Prostate gland (tissue), 2 donors: ENCODE results near the gene MPPED2. TPM values are rescaled to one million over a fixed set of nuclear protein-coding genes. Genes with fewer than 3 reads are reported as not detected.

Experiments
- DNase-seq: peaks from one replicate; pipeline ENCODE4 v3.0.0-alpha.2; 2019; ENCODE audit warnings: low spot score
- H3K27ac ChIP-seq, 2 donors: fragments of 200-600 bp; sonication (generic); 2 replicates each; pipeline ENCODE4 v1.5.1; 2017 to 2019
- H3K27me3 ChIP-seq: fragments of 200-600 bp; sonication (generic); replicated peaks from 2 replicates; pipeline ENCODE4 v1.5.1; 2019; ENCODE audit not compliant: insufficient read depth
- H3K36me3 ChIP-seq, 2 donors: fragments of 200-600 bp; sonication (generic); 1 replicate in 1 of 2; 2 replicates in 1 of 2; pipeline versions ENCODE4 v1.5.1 to v1.8.1; 2017 to 2019
- H3K4me1 ChIP-seq: fragments of 200-600 bp; sonication (generic); replicated peaks from 2 replicates; pipeline ENCODE4 v1.5.1; 2019
- H3K4me3 ChIP-seq, 2 donors: fragments of 200-600 bp; sonication (generic); 2 replicates each; pipeline ENCODE4 v1.5.1; 2017 to 2019
- H3K9me3 ChIP-seq: fragments of 200-600 bp; sonication (generic); 2 replicates; pipeline ENCODE4 v1.5.1; 2017
- POLR2A ChIP-seq: fragments of 450-650 bp; IDR thresholded peaks from one replicate; pipeline ENCODE4 v1.6.1; 2016; ENCODE audit warnings: antibody characterized with exemption, mild to moderate bottlenecking
- POLR2AphosphoS5 ChIP-seq: sonication (generic); formaldehyde crosslinking; IDR thresholded peaks from one replicate; pipeline ENCODE4 v1.6.1; 2017; ENCODE audit warnings: antibody characterized with exemption
- WGBS: methylation state at CpG from one replicate; pipeline ENCODE4 v1.1.5; 2018; 5-methylcytosine and 5-hydroxymethylcytosine counted together
- intact Hi-C: fragments of 100-400 bp; cut with DNase I; formaldehyde crosslinking; loops from one replicate; pipeline ENCODE4 v1.14.2; 2022
- total RNA-seq, 2 donors: library from RNA; depleted of rRNA; stranded (reverse); fragments of >200 nt; gene quantifications; one replicate each; pipeline ENCODE4 v1.1.0, GENCODE V29; 2016
- TF ChIP-seq, protein P1 (sequence below), 4 experiments: fragments of 200-600 bp in 2 of 4; fragments of 450-650 bp in 2 of 4; sonication (generic) in 2 of 4; IDR thresholded peaks; 1 replicate in 3 of 4; 2 replicates in 1 of 4; pipeline ENCODE4 v1.5.1; 2016 to 2019; ENCODE audit warnings: antibody characterized with exemption in 4 of 4, mild to moderate bottlenecking in 2 of 4, moderate library complexity in 2 of 4

Gene MPPED2
- total RNA-seq, 2 donors from 2014 or later = 28.4 to 34.9 TPM

DNA sequence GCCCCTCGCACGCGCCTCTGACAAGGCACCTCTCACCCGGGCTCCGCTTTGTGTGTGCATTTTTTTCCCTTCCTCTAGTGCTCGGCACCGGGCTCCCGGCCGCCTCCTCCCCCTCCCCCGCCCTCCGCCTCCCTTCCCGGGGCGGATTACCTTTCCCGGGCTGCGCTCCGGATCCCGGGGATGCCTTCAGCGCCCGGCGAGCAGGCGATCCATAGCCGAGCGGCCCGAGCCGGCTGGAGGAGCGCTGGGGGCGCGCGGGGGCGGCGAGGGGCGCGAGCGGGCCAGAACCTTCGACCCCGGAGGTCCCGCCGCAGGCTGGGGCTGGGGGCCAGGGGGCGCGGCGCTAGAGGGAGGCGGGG is 282 bp downstream of the MPPED2 start:
- H3K27ac ChIP-seq = peak overlapping the region; percentile 94 to 96
- H3K4me1 ChIP-seq = no peaks in the 10 kb centered on the region
- H3K36me3 ChIP-seq = no peaks in the 10 kb centered on the region
- under 1% methylated on average over 29 of the region's 42 CpGs for WGBS
- no peaks in the 10 kb centered on the region for H3K9me3 ChIP-seq
- TF ChIP-seq POLR2A (peak; percentile 14), POLR2AphosphoS5 (peak; percentile 3)
- TF ChIP-seq, protein P1, sequence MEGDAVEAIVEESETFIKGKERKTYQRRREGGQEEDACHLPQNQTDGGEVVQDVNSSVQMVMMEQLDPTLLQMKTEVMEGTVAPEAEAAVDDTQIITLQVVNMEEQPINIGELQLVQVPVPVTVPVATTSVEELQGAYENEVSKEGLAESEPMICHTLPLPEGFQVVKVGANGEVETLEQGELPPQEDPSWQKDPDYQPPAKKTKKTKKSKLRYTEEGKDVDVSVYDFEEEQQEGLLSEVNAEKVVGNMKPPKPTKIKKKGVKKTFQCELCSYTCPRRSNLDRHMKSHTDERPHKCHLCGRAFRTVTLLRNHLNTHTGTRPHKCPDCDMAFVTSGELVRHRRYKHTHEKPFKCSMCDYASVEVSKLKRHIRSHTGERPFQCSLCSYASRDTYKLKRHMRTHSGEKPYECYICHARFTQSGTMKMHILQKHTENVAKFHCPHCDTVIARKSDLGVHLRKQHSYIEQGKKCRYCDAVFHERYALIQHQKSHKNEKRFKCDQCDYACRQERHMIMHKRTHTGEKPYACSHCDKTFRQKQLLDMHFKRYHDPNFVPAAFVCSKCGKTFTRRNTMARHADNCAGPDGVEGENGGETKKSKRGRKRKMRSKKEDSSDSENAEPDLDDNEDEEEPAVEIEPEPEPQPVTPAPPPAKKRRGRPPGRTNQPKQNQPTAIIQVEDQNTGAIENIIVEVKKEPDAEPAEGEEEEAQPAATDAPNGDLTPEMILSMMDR (IDR thresholded peaks at IDR 0.05) = no peak
- DNase-seq = peak; percentile 40
- H3K27me3 ChIP-seq = no peaks in the 10 kb centered on the region
- intact Hi-C loops = loop anchor here (10.0 kb wide), 2 partner anchors 101 to 231 kb away; no protein-coding TSS in a partner anchor
- peak overlapping the region; percentile 84 to 88 for H3K4me3 ChIP-seq

DNA sequence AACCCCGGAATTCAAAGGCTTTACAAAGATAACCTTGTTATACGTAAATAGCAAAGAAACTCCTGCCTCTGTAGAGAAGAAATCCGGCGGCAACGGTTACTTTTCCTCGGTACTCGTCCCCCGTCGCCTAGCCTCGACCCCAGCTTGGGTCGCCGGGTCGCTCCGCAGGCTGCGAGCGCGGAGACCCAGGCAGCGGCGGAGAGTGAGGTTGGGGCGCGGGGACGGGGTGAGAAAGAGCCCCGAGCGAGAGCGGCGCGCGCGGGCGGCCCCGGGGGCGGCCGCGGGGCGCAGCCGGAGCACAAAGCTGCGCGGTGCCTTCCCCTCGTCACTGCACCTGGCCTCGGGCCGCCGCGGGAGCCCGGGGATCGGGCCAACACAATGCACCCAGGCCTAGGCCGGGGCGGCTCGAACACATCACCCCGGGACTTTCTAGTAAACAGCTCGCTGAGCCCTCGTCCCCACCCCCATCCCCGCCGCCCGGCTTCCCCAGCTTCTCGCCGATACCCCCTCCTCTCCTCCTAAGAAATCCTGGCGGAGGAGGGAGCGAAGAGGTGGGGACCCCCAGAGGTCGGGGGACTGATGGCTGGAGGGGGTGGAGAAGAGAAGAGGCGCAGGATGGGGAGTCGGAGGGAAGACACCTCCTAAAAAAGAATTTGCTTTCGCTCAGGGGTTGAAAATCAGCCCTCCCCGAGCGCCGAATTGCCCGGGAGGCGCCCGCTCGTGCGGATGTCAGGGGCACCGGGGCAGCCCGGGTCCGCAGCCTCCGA is 845 bp downstream of the MPPED2 start:
- Histone ChIP-seq H3K4me1 (no peaks in the 10 kb centered on the region), H3K27me3 (no peaks in the 10 kb centered on the region), H3K36me3 (no peaks in the 10 kb centered on the region), H3K9me3 (no peaks in the 10 kb centered on the region), H3K27ac (peak overlapping the region; percentile 94 to 96), H3K4me3 (peak overlapping the region; percentile 84 to 88)
- under 1% methylated on average over 74 of the region's 74 CpGs for WGBS
- intact Hi-C loops = loop anchor here (10.0 kb wide), 2 partner anchors 101 to 231 kb away; no protein-coding TSS in a partner anchor
- DNase-seq = peak; percentile 51
- TF ChIP-seq POLR2A (no peak), POLR2AphosphoS5 (no peak)
- TF ChIP-seq, protein P1 (IDR thresholded peaks at IDR 0.05) = no peak

DNA sequence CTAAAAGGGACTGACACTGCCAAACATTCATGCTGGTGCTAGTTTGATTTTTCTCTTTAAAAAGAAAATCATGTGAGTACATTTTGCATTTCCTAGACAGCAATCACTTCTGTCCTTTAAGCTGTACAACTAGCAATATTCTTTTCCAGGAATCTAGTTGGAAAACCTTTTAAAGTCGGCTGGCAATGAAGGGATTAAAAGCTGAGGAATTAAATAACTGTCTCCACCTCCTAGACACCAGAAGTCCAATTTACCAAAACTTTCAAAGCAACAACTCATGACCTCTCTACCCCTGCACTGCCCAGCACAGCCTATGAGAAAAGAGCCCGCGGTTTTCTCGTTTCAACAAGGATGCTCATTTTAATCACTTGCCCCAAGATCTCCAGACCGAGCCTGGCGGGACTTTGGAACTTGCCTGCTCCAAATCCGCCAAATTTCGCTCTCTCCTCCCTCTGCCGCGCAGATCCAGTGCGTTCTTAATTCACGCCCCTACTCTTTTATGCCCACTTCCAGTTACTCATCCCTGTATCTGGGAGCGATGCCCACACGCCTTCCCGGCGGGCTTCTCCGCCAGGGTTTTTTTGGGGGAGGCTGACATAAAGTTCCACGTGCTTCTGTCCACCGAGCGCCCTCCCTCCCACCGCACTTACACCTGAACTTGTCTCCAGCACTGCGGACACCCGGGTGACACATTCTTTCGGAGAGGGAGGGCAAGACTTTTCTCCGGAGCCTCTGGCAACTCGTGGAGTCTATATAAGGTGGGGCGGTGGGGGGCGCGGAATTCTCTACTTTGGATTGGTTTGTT is 2.5 kb downstream of the MPPED2 start:
- H3K27me3 ChIP-seq = no peaks in the 10 kb centered on the region
- H3K36me3 ChIP-seq = no peaks in the 10 kb centered on the region
- intact Hi-C loops = loop anchor here (10.0 kb wide), 2 partner anchors 99 to 229 kb away; no protein-coding TSS in a partner anchor
- TF ChIP-seq POLR2A (no peak), POLR2AphosphoS5 (peak; percentile 6)
- H3K9me3 ChIP-seq = no peaks in the 10 kb centered on the region
- H3K4me1 ChIP-seq = no peaks in the 10 kb centered on the region
- H3K27ac ChIP-seq = peak overlapping the region; percentile 94 to 96
- peak overlapping the region; percentile 84 to 88 for H3K4me3 ChIP-seq
- 11% methylated on average over 29 of the region's 29 CpGs for WGBS
- peak; percentile 52 for DNase-seq

DNA sequence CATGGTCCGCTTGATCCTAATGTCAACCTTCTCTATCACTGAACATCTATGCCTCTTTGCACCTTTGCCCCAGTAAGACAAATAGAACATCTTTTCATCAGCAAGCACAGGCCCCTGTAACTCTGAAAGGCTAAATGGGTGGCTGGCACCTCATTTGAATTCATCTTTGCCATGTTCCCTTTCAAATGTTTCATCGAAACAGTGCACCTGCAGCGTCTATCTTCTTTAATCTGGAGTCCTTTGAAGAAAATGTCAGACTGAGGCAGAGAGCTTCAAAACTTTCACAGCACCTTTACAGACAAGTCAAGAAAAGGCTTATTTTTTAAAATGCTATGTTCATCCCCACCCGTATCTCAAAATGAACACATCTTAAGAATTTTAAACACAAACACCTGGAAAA is 3.4 kb downstream of the MPPED2 start:
- TF ChIP-seq, protein P1 (IDR thresholded peaks at IDR 0.05) = no peak
- TF ChIP-seq POLR2A = no peak
- no peak for TF ChIP-seq POLR2AphosphoS5
- no peak for DNase-seq
- intact Hi-C loops = loop anchor here (10.0 kb wide), 2 partner anchors 98 to 228 kb away; no protein-coding TSS in a partner anchor
- no peaks in the 10 kb centered on the region for H3K9me3 ChIP-seq
- H3K4me1 ChIP-seq = no peaks in the 10 kb centered on the region
- no peaks in the 10 kb centered on the region for H3K27me3 ChIP-seq
- no peak overlapping the region for H3K27ac ChIP-seq
- H3K4me3 ChIP-seq = peak overlapping the region in 1 of 2 donors; percentile 6
- no peaks in the 10 kb centered on the region for H3K36me3 ChIP-seq
- 73% methylated on average over 4 of the region's 4 CpGs for WGBS

DNA sequence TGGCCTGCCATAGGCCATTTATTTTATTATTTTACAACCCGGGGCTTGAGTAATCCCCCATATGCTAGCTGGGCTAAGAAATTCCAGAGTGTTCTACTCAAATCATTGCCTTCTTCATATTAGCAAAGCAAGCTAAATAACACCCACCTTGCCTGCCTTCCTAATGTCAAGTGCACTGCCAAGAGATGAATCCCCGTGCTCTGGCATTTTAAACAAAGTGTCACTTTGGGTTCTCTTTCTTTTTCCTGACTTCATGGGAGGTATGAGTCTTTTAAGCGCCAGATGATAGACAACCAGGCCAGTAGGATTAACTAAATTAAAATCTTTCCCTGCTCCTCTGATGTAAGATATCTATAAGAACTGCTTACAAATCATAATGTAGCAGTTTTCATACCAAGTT is 4.5 kb downstream of the MPPED2 start:
- no peak overlapping the region for H3K27ac ChIP-seq
- WGBS = 68% methylated on average over 3 of the region's 3 CpGs
- intact Hi-C loops = loop anchor here (10.0 kb wide), 2 partner anchors 97 to 227 kb away; no protein-coding TSS in a partner anchor
- no peaks in the 10 kb centered on the region for H3K9me3 ChIP-seq
- TF ChIP-seq, protein P1 (IDR thresholded peaks at IDR 0.05) = no peak
- TF ChIP-seq POLR2AphosphoS5 = no peak
- TF ChIP-seq POLR2A = no peak
- no peak overlapping the region for H3K4me3 ChIP-seq
- DNase-seq = no peak
- H3K4me1 ChIP-seq = no peaks in the 10 kb centered on the region
- H3K27me3 ChIP-seq = no peaks in the 10 kb centered on the region
- H3K36me3 ChIP-seq = no peaks in the 10 kb centered on the region
